Small intestine (tissue), 7 donors: ENCODE data around the gene KRTAP12-3. TPM values are rescaled to one million over a fixed set of nuclear protein-coding genes. Genes with fewer than 3 reads are reported as not detected.

Source experiments
- DNase-seq, 2 donors: peaks; one replicate each; pipeline versions ENCODE4 v3.0.0 to v3.0.0-alpha.2; 2013
- FAIRE-seq: peaks from 2 replicates; lab custom pipeline; 2012; peaks lifted over from hg19 to GRCh38; lab: Jason Lieb, UNC
- H3K27ac ChIP-seq, 3 donors: one replicate each; pipeline ENCODE4 v1.5.1; 2013; ENCODE audit warnings: low read length in 2 of 3, mild to moderate bottlenecking in 2 of 3, control low read depth in 1 of 3, inconsistent platforms in 1 of 3, low read depth in 1 of 3, moderate library complexity in 1 of 3
- H3K27me3 ChIP-seq, 3 donors: one replicate each; pipeline ENCODE4 v1.6.1; 2013; ENCODE audit warnings: low read length in 3 of 3, inconsistent platforms in 1 of 3; ENCODE audit not compliant: control insufficient read depth in 3 of 3, insufficient read depth in 3 of 3
- H3K36me3 ChIP-seq, 3 donors: one replicate each; pipeline ENCODE4 v1.6.1; 2013; ENCODE audit warnings: low read length in 3 of 3, inconsistent platforms in 1 of 3, low read depth in 1 of 3, mild to moderate bottlenecking in 1 of 3, moderate library complexity in 1 of 3; ENCODE audit not compliant: control insufficient read depth in 3 of 3, insufficient read depth in 2 of 3
- H3K4me1 ChIP-seq, 3 donors: one replicate each; pipeline ENCODE4 v1.6.1; 2013; ENCODE audit warnings: low read length in 2 of 3, inconsistent platforms in 1 of 3, low read depth in 1 of 3, mild to moderate bottlenecking in 1 of 3, moderate library complexity in 1 of 3; ENCODE audit not compliant: control insufficient read depth in 3 of 3, insufficient read depth in 2 of 3
- H3K4me3 ChIP-seq, 3 donors: one replicate each; pipeline ENCODE4 v1.5.1; 2013; ENCODE audit warnings: low read length in 3 of 3, control low read depth in 1 of 3, inconsistent platforms in 1 of 3, low read depth in 1 of 3, mild to moderate bottlenecking in 1 of 3, moderate library complexity in 1 of 3
- H3K9me3 ChIP-seq, 2 donors: one replicate each; pipeline ENCODE4 v1.6.1; 2013; ENCODE audit warnings: low read depth in 1 of 2, low read length in 1 of 2; ENCODE audit not compliant: control insufficient read depth in 2 of 2, insufficient read depth in 1 of 2
- WGBS, 3 donors: extraction: QIAGEN DNeasy Blood & Tissue Kit; methylation state at CpG; one replicate each; pipeline ENCODE4 v1.1.7; 2013; 5-methylcytosine and 5-hydroxymethylcytosine counted together
- polyA plus RNA-seq, 4 donors: library from polyadenylated mRNA; stranded (reverse) in 3 of 4; unstranded in 1 of 4; fragments of 200-250 nt in 3 of 4; fragments of 120-200 nt in 1 of 4; gene quantifications; one replicate each; pipeline versions ENCODE4 v1.2.1 to v1.2.3, GENCODE V29; 2013
- donor health status: healthy with polysubstance abuse.
- donor health status: control.
- donor health status: control.
- donor health status: Bipolar disorder and iron deficiency.
- donor health status: healthy.

KRTAP12-3 gene
- polyA plus RNA-seq, 4 donors, result not detected

GRCh38 chr21:44697811-44698734, 40.3 kb downstream of the KRTAP12-3 start:
- DNase-seq, result peak in 1 of 2 donors; percentile 58
- Histone ChIP-seq H3K36me3 (no peaks in the 10 kb centered on the region), H3K4me1 (peaks cover 0 to 12% (median 0%) of the 10 kb centered on the region in 3 donors), H3K4me3 (no peak overlapping the region), H3K9me3 (no peaks in the 10 kb centered on the region), H3K27me3 (peaks cover 0 to 50% (median 12%) of the 10 kb centered on the region in 3 donors), H3K27ac (peak overlapping the region in 1 of 3 donors; percentile 58)
- WGBS, 3 donors, result 24 to 35% (median 33%) methylated on average over 32 to 35 of the region's 35 CpGs
- no peak for FAIRE-seq

GRCh38 chr21:44699502-44700001, 41.8 kb downstream of the KRTAP12-3 start:
- H3K4me3 ChIP-seq, result no peak overlapping the region
- peaks cover 0 to under 1% of the 10 kb centered on the region in 2 donors for H3K9me3 ChIP-seq
- H3K27me3 ChIP-seq, result peaks cover 0 to 65% (median 21%) of the 10 kb centered on the region in 3 donors
- no peak for DNase-seq
- FAIRE-seq, result no peak
- no peak overlapping the region for H3K27ac ChIP-seq
- H3K36me3 ChIP-seq, result no peaks in the 10 kb centered on the region
- 53 to 55% (median 54%) methylated on average over 17 of the region's 17 CpGs for WGBS, 3 donors
- H3K4me1 ChIP-seq, result peaks cover 0 to 12% (median 0%) of the 10 kb centered on the region in 3 donors

- no peaks in the 10 kb centered on the region for H3K36me3 ChIP-seq
- no peak overlapping the region for H3K27ac ChIP-seq
- peaks cover 0 to 12% (median 0%) of the 10 kb centered on the region in 3 donors for H3K4me1 ChIP-seq
- no peak overlapping the region for H3K4me3 ChIP-seq
- DNase-seq (no peak), FAIRE-seq (no peak)
- H3K27me3 ChIP-seq, result peaks cover 0 to 68% (median 23%) of the 10 kb centered on the region in 3 donors
- WGBS, 3 donors, result 40 to 51% (median 50%) methylated on average over 21 of the region's 21 CpGs
- peaks cover 0 to 4% of the 10 kb centered on the region in 2 donors for H3K9me3 ChIP-seq
Measured at GRCh38 chr21:44700101-44701022, 42.6 kb downstream of the KRTAP12-3 start.

GRCh38 chr21:44701023-44701400, 43.3 kb downstream of the KRTAP12-3 start:
- Histone ChIP-seq H3K27me3 (peaks cover 0 to 70% (median 24%) of the 10 kb centered on the region in 3 donors), H3K27ac (no peak overlapping the region), H3K4me1 (peaks cover 0 to 12% (median 0%) of the 10 kb centered on the region in 3 donors), H3K4me3 (no peak overlapping the region), H3K9me3 (peaks cover 0 to 6% of the 10 kb centered on the region in 2 donors), H3K36me3 (no peaks in the 10 kb centered on the region)
- FAIRE-seq, result no peak
- whole genome bisulfite sequencing, 3 donors, result 81 to 88% (median 86%) methylated on average over 14 of the region's 14 CpGs
- no peak for DNase-seq

GRCh38 chr21:44701541-44701940, 43.8 kb downstream of the KRTAP12-3 start:
- H3K9me3 ChIP-seq, result peaks cover 0 to 10% of the 10 kb centered on the region in 2 donors
- H3K27me3 ChIP-seq, result peaks cover 0 to 72% (median 30%) of the 10 kb centered on the region in 3 donors
- 15 to 36% (median 23%) methylated on average over 12 of the region's 12 CpGs for WGBS, 3 donors
- no peak overlapping the region for H3K4me3 ChIP-seq
- H3K27ac ChIP-seq, result no peak overlapping the region
- H3K36me3 ChIP-seq, result no peaks in the 10 kb centered on the region
- FAIRE-seq (no peak), DNase-seq (no peak)
- peaks cover 0 to 12% (median 0%) of the 10 kb centered on the region in 3 donors for H3K4me1 ChIP-seq

GRCh38 chr21:44702111-44702972, 44.6 kb downstream of the KRTAP12-3 start:
- FAIRE-seq (no peak), DNase-seq (no peak)
- Histone ChIP-seq H3K4me1 (peaks cover 0 to 12% (median 0%) of the 10 kb centered on the region in 3 donors), H3K36me3 (no peaks in the 10 kb centered on the region), H3K27me3 (peaks cover 0 to 75% (median 35%) of the 10 kb centered on the region in 3 donors), H3K27ac (no peak overlapping the region), H3K9me3 (peaks cover 0 to 10% of the 10 kb centered on the region in 2 donors), H3K4me3 (no peak overlapping the region)
- WGBS, 3 donors, result 65 to 76% (median 73%) methylated on average over 21 to 22 of the region's 22 CpGs

GRCh38 chr21:44702973-44703730, 45.4 kb downstream of the KRTAP12-3 start:
- H3K4me3 ChIP-seq, result no peak overlapping the region
- FAIRE-seq, result no peak
- peaks cover 0 to 10% of the 10 kb centered on the region in 2 donors for H3K9me3 ChIP-seq
- H3K27ac ChIP-seq, result no peak overlapping the region
- peaks cover 2 to 75% (median 39%) of the 10 kb centered on the region in 3 donors for H3K27me3 ChIP-seq
- no peak for DNase-seq
- peaks cover 0 to 7% (median 0%) of the 10 kb centered on the region in 3 donors for H3K4me1 ChIP-seq
- 43 to 50% (median 43%) methylated on average over 16 of the region's 16 CpGs for WGBS, 3 donors
- H3K36me3 ChIP-seq, result no peaks in the 10 kb centered on the region
